Measurements from ENCODE around the gene SLC27A2. TPM values are rescaled to one million over a fixed set of nuclear protein-coding genes. Genes with fewer than 3 reads are reported as not detected.
"Not testable (repeated sequence)": the region's sequence is repeated elsewhere in the genome, so short reads cannot be mapped to it uniquely, and the experiment has no call there.

SLC27A2 gene
- total RNA-seq: not detected in 2 replicates
- long read RNA-seq: 0 reads

GRCh38 chr15:50181969-50182218 lies at the start of gene SLC27A2:
TSS of gene SLC27A2 (plus strand) at chr15:50182196. CDS start at chr15:50182428, 232 bp downstream.
- no peak for DNase-seq (ENCODE audit: extremely low spot score, unreplicated experiment)
- Mint-ChIP-seq H3K9me3 (ENCODE audit: unreplicated experiment) (no peaks in the 10 kb centered on the region), H3K4me3 (ENCODE audit: unreplicated experiment) (peak within 1 kb of the TSS; percentile 76), H3K4me1 (ENCODE audit: unreplicated experiment) (peaks cover 9% of the 10 kb centered on the region), H3K27ac (ENCODE audit: unreplicated experiment) (no peak within 1 kb of the TSS), H3K36me3 (ENCODE audit: unreplicated experiment) (no peaks in the 10 kb centered on the region), H3K27me3 (ENCODE audit: unreplicated experiment) (peaks cover 67% of the 10 kb centered on the region)
- peak; percentile 47 for TF ChIP-seq CTCF (IDR thresholded peaks at IDR 0.05)

GRCh38 chr15:50132251-50132984 lies 49.6 kb upstream of the SLC27A2 start:
- DNase-seq (ENCODE audit: extremely low spot score, unreplicated experiment); H3K27ac Mint-ChIP-seq (ENCODE audit: unreplicated experiment); H3K36me3 Mint-ChIP-seq (ENCODE audit: unreplicated experiment); H3K4me3 Mint-ChIP-seq (ENCODE audit: unreplicated experiment); H3K27me3 Mint-ChIP-seq (ENCODE audit: unreplicated experiment); H3K9me3 Mint-ChIP-seq (ENCODE audit: unreplicated experiment): not testable (repeated sequence)
- H3K4me1 Mint-ChIP-seq (ENCODE audit: unreplicated experiment): peaks cover 11% of the 10 kb centered on the region

GRCh38 chr15:50134524-50135024 lies 47.4 kb upstream of the SLC27A2 start:
- H3K27me3 Mint-ChIP-seq (ENCODE audit: unreplicated experiment): no peaks in the 10 kb centered on the region
- peaks cover 11% of the 10 kb centered on the region for H3K4me1 Mint-ChIP-seq (ENCODE audit: unreplicated experiment)
- H3K36me3 Mint-ChIP-seq (ENCODE audit: unreplicated experiment): no peaks in the 10 kb centered on the region
- no peak for TF ChIP-seq CTCF (IDR thresholded peaks at IDR 0.05)
- H3K4me3 Mint-ChIP-seq (ENCODE audit: unreplicated experiment): no peak overlapping the region
- no peak for DNase-seq (ENCODE audit: extremely low spot score, unreplicated experiment)
- peak overlapping the region; percentile 7 for H3K27ac Mint-ChIP-seq (ENCODE audit: unreplicated experiment)
- H3K9me3 Mint-ChIP-seq (ENCODE audit: unreplicated experiment): no peaks in the 10 kb centered on the region

- no peak for TF ChIP-seq CTCF (IDR thresholded peaks at IDR 0.05)
- Mint-ChIP-seq H3K4me3 (ENCODE audit: unreplicated experiment) (no peak overlapping the region), H3K36me3 (ENCODE audit: unreplicated experiment) (no peaks in the 10 kb centered on the region), H3K4me1 (ENCODE audit: unreplicated experiment) (peaks cover 11% of the 10 kb centered on the region), H3K9me3 (ENCODE audit: unreplicated experiment) (no peaks in the 10 kb centered on the region), H3K27ac (ENCODE audit: unreplicated experiment) (peak overlapping the region; percentile 17), H3K27me3 (ENCODE audit: unreplicated experiment) (no peaks in the 10 kb centered on the region)
- no peak for DNase-seq (ENCODE audit: extremely low spot score, unreplicated experiment)
Measured at GRCh38 chr15:50135031-50135551, 46.9 kb upstream of the SLC27A2 start.

- no peaks in the 10 kb centered on the region for H3K36me3 Mint-ChIP-seq (ENCODE audit: unreplicated experiment)
- no peak for TF ChIP-seq CTCF (IDR thresholded peaks at IDR 0.05)
- no peak for DNase-seq (ENCODE audit: extremely low spot score, unreplicated experiment)
- no peaks in the 10 kb centered on the region for H3K9me3 Mint-ChIP-seq (ENCODE audit: unreplicated experiment)
- H3K4me3 Mint-ChIP-seq (ENCODE audit: unreplicated experiment): no peak overlapping the region
- H3K27me3 Mint-ChIP-seq (ENCODE audit: unreplicated experiment): no peaks in the 10 kb centered on the region
- no peak overlapping the region for H3K27ac Mint-ChIP-seq (ENCODE audit: unreplicated experiment)
- H3K4me1 Mint-ChIP-seq (ENCODE audit: unreplicated experiment): peaks cover 11% of the 10 kb centered on the region
Measured at GRCh38 chr15:50137330-50137761, 44.6 kb upstream of the SLC27A2 start.

Data from osteocyte (in vitro differentiated cells).